HepG2 (cell line): ENCODE data around the gene FBXW8. TPM values are rescaled to one million over a fixed set of nuclear protein-coding genes. Genes with fewer than 3 reads are reported as not detected.

Experiments
- ATM ChIP-seq: fragments of 450-650 bp; IDR thresholded peaks from 2 replicates; pipeline ENCODE4 v1.7.1; 2017; ENCODE audit warnings: mild to moderate bottlenecking, borderline replicate concordance
- ELF4 ChIP-seq: sonication (generic); formaldehyde crosslinking; IDR thresholded peaks from 2 replicates; pipeline ENCODE4 v1.5.0; 2020; ENCODE audit warnings: missing genetic modification reagents, mild to moderate bottlenecking, moderate library complexity, borderline replicate concordance
- FOSL2 ChIP-seq: sonication (generic); formaldehyde crosslinking; IDR thresholded peaks from 2 replicates; pipeline ENCODE4 v1.4.0; 2020; ENCODE audit warnings: missing genetic modification reagents
- GFI1 ChIP-seq: sonication (generic); formaldehyde crosslinking; IDR thresholded peaks from 2 replicates; pipeline ENCODE4 v1.5.0; 2020; ENCODE audit warnings: missing genetic modification reagents, mild to moderate bottlenecking, borderline replicate concordance
- KLF15 ChIP-seq: sonication (generic); formaldehyde crosslinking; IDR thresholded peaks from 2 replicates; pipeline ENCODE4 v1.8.1; 2023; ENCODE audit warnings: borderline replicate concordance, mild to moderate bottlenecking, inconsistent platforms, missing genetic modification reagents, mixed read lengths
- MATR3 ChIP-seq: sonication (generic); formaldehyde crosslinking; IDR thresholded peaks from 2 replicates; pipeline ENCODE4 v1.4.0; 2020; ENCODE audit warnings: missing genetic modification reagents
- NFKBIZ ChIP-seq: IDR thresholded peaks from 2 replicates; pipeline ENCODE4 v1.6.1; 2018; ENCODE audit warnings: missing genetic modification reagents, missing compliant biosample characterization
- PAX8 ChIP-seq: sonication (generic); formaldehyde crosslinking; IDR thresholded peaks from 2 replicates; pipeline ENCODE4 v1.8.0; 2022; ENCODE audit warnings: mild to moderate bottlenecking, missing genetic modification reagents, borderline replicate concordance
- PLRG1 ChIP-seq: fragments of 450-650 bp; conservative IDR thresholded peaks from 2 replicates; pipeline ENCODE4 v1.6.1; 2016
- SAP130 ChIP-seq: IDR thresholded peaks from 2 replicates; pipeline ENCODE4 v1.6.1; 2016; ENCODE audit warnings: low read depth
- SP1 ChIP-seq, 2 experiments: fragments of 450-650 bp in 1 of 2; sonication (generic) in 1 of 2; formaldehyde crosslinking in 1 of 2; IDR thresholded peaks; 2 replicates each; pipeline versions ENCODE4 v1.4.0 to v1.6.1; 2016 to 2020; ENCODE audit warnings: missing genetic modification reagents in 1 of 2
- ZNF333 ChIP-seq: sonication (generic); formaldehyde crosslinking; IDR thresholded peaks from 2 replicates; pipeline ENCODE4 v1.4.0; 2020; ENCODE audit warnings: mild to moderate bottlenecking, missing genetic modification reagents, borderline replicate concordance
- ZNF543 ChIP-seq: sonication (generic); formaldehyde crosslinking; IDR thresholded peaks from 2 replicates; pipeline ENCODE4 v1.4.0; 2020; ENCODE audit warnings: mild to moderate bottlenecking, missing genetic modification reagents
- ZNF567 ChIP-seq: sonication (generic); formaldehyde crosslinking; IDR thresholded peaks from 2 replicates; pipeline ENCODE4 v1.8.1; 2023; ENCODE audit warnings: mild to moderate bottlenecking, missing genetic modification reagents, borderline replicate concordance
- ZNF713 ChIP-seq: sonication (generic); formaldehyde crosslinking; IDR thresholded peaks from 2 replicates; pipeline ENCODE4 v1.4.0; 2020; ENCODE audit warnings: mild to moderate bottlenecking, missing genetic modification reagents
- ZSCAN25 ChIP-seq: sonication (generic); formaldehyde crosslinking; IDR thresholded peaks from 2 replicates; pipeline ENCODE4 v1.8.0; 2022; ENCODE audit warnings: mild to moderate bottlenecking, missing genetic modification reagents
- polyA plus RNA-seq, 8 experiments: library from polyadenylated mRNA; depleted of rRNA in 3 of 8; stranded (reverse) in 7 of 8; unstranded in 1 of 8; fragments of >200 nt; fragmentation: Illumina TruSeq in 4 of 8; extraction: Trizol in 4 of 8; gene quantifications; 2 replicates each; pipeline versions ENCODE4 v1.2.1 to v1.2.3, GENCODE V29; 2011 to 2016; ENCODE audit warnings: low read depth in 4 of 8, missing spikeins in 1 of 8, mixed read lengths in 1 of 8; ENCODE audit not compliant: insufficient read depth in 1 of 8
- total RNA-seq, 5 experiments: library from RNA; depleted of rRNA; stranded (reverse); fragments of >200 nt; fragmentation: Illumina TruSeq; extraction: Trizol; gene quantifications; 2 replicates each; pipeline ENCODE4 v1.2.3, GENCODE V29; 2016; ENCODE audit warnings: low read depth in 1 of 5
- TF ChIP-seq, protein P1 (sequence below): sonication (generic); formaldehyde crosslinking; IDR thresholded peaks from 2 replicates; pipeline ENCODE4 v1.5.0; 2020; ENCODE audit warnings: mild to moderate bottlenecking, missing genetic modification reagents, borderline replicate concordance
- TF ChIP-seq, protein P2 (sequence below): sonication (generic); formaldehyde crosslinking; IDR thresholded peaks from 2 replicates; pipeline ENCODE4 v1.5.1; 2020; ENCODE audit warnings: mild to moderate bottlenecking, missing genetic modification reagents, borderline replicate concordance
- TF ChIP-seq, protein P3 (sequence below): sonication (generic); formaldehyde crosslinking; IDR thresholded peaks from 2 replicates; pipeline ENCODE4 v1.4.0; 2020; ENCODE audit warnings: mild to moderate bottlenecking, missing genetic modification reagents

The FBXW8 gene
- total and polyA plus RNA-seq, 2 of the 13 experiments (the other 11 are each of a cell fraction or from before 2014, with no cell fraction given): 5.1 to 5.9 TPM

DNA sequence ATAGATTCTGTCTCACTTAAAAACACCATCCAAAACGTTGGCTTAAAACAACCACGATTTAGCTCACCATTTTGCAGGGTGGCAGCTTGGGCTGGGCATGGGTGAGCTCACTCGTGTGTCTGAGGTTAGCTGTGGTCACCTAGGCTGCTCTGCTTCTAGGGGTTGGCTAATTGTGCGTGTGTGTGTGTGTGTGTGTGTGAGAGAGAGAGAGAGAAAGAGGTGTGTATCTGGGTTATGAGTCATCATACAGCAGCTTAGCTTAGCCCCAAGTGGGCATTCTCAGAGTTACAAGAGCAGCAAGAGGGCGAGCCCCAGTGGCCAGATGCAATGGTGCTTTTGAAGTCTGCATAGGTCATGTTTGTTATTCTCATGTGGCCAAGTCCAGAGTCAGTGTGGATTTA lies 6.0 kb downstream of the FBXW8 start (continued):
- TF ChIP-seq SAP130: peak; percentile 75
- 0 out of 2 replicates have a peak, but pooled peaks have one; percentile 52 for TF ChIP-seq ZSCAN25 (CRISPR knock-in tag)
- 0 out of 2 replicates have a peak, but pooled peaks have one; percentile 47 for TF ChIP-seq ZNF543 (CRISPR knock-in tag)
- TF ChIP-seq ZNF567 (CRISPR knock-in tag): no peak
- no peak for TF ChIP-seq ZNF333 (CRISPR knock-in tag)
- TF ChIP-seq ATM: no peak
- no peak for TF ChIP-seq NFKBIZ
- no peak for TF ChIP-seq MATR3
- no peak for TF ChIP-seq SP1 (IDR thresholded peaks at IDR 0.05)
- TF ChIP-seq SP1 (CRISPR knock-in tag; IDR thresholded peaks at IDR 0.05): no peak
- no peak for TF ChIP-seq ELF4 (CRISPR knock-in tag)
- TF ChIP-seq, protein P1, sequence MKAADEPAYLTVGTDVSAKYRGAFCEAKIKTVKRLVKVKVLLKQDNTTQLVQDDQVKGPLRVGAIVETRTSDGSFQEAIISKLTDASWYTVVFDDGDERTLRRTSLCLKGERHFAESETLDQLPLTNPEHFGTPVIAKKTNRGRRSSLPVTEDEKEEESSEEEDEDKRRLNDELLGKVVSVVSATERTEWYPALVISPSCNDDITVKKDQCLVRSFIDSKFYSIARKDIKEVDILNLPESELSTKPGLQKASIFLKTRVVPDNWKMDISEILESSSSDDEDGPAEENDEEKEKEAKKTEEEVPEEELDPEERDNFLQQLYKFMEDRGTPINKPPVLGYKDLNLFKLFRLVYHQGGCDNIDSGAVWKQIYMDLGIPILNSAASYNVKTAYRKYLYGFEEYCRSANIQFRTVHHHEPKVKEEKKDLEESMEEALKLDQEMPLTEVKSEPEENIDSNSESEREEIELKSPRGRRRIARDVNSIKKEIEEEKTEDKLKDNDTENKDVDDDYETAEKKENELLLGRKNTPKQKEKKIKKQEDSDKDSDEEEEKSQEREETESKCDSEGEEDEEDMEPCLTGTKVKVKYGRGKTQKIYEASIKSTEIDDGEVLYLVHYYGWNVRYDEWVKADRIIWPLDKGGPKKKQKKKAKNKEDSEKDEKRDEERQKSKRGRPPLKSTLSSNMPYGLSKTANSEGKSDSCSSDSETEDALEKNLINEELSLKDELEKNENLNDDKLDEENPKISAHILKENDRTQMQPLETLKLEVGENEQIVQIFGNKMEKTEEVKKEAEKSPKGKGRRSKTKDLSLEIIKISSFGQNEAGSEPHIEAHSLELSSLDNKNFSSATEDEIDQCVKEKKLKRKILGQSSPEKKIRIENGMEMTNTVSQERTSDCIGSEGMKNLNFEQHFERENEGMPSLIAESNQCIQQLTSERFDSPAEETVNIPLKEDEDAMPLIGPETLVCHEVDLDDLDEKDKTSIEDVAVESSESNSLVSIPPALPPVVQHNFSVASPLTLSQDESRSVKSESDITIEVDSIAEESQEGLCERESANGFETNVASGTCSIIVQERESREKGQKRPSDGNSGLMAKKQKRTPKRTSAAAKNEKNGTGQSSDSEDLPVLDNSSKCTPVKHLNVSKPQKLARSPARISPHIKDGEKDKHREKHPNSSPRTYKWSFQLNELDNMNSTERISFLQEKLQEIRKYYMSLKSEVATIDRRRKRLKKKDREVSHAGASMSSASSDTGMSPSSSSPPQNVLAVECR (CRISPR knock-in tag): peak; percentile 53; the same call in 1 of the 2 replicates
- no peak for TF ChIP-seq ZNF713 (CRISPR knock-in tag)
- no peak for TF ChIP-seq PAX8 (CRISPR knock-in tag)
- no peak for TF ChIP-seq KLF15 (CRISPR knock-in tag)
- TF ChIP-seq PLRG1: no peak
- TF ChIP-seq GFI1 (CRISPR knock-in tag): no peak
- TF ChIP-seq, protein P2, sequence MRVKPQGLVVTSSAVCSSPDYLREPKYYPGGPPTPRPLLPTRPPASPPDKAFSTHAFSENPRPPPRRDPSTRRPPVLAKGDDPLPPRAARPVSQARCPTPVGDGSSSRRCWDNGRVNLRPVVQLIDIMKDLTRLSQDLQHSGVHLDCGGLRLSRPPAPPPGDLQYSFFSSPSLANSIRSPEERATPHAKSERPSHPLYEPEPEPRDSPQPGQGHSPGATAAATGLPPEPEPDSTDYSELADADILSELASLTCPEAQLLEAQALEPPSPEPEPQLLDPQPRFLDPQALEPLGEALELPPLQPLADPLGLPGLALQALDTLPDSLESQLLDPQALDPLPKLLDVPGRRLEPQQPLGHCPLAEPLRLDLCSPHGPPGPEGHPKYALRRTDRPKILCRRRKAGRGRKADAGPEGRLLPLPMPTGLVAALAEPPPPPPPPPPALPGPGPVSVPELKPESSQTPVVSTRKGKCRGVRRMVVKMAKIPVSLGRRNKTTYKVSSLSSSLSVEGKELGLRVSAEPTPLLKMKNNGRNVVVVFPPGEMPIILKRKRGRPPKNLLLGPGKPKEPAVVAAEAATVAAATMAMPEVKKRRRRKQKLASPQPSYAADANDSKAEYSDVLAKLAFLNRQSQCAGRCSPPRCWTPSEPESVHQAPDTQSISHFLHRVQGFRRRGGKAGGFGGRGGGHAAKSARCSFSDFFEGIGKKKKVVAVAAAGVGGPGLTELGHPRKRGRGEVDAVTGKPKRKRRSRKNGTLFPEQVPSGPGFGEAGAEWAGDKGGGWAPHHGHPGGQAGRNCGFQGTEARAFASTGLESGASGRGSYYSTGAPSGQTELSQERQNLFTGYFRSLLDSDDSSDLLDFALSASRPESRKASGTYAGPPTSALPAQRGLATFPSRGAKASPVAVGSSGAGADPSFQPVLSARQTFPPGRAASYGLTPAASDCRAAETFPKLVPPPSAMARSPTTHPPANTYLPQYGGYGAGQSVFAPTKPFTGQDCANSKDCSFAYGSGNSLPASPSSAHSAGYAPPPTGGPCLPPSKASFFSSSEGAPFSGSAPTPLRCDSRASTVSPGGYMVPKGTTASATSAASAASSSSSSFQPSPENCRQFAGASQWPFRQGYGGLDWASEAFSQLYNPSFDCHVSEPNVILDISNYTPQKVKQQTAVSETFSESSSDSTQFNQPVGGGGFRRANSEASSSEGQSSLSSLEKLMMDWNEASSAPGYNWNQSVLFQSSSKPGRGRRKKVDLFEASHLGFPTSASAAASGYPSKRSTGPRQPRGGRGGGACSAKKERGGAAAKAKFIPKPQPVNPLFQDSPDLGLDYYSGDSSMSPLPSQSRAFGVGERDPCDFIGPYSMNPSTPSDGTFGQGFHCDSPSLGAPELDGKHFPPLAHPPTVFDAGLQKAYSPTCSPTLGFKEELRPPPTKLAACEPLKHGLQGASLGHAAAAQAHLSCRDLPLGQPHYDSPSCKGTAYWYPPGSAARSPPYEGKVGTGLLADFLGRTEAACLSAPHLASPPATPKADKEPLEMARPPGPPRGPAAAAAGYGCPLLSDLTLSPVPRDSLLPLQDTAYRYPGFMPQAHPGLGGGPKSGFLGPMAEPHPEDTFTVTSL (CRISPR knock-in tag): 0 out of 2 replicates have a peak, but pooled peaks have one; percentile 33
- TF ChIP-seq FOSL2 (CRISPR knock-in tag): peak; percentile 99
- TF ChIP-seq, protein P3, sequence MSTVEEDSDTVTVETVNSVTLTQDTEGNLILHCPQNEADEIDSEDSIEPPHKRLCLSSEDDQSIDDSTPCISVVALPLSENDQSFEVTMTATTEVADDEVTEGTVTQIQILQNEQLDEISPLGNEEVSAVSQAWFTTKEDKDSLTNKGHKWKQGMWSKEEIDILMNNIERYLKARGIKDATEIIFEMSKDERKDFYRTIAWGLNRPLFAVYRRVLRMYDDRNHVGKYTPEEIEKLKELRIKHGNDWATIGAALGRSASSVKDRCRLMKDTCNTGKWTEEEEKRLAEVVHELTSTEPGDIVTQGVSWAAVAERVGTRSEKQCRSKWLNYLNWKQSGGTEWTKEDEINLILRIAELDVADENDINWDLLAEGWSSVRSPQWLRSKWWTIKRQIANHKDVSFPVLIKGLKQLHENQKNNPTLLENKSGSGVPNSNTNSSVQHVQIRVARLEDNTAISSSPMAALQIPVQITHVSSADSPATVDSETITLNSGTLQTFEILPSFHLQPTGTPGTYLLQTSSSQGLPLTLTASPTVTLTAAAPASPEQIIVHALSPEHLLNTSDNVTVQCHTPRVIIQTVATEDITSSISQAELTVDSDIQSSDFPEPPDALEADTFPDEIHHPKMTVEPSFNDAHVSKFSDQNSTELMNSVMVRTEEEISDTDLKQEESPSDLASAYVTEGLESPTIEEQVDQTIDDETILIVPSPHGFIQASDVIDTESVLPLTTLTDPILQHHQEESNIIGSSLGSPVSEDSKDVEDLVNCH (CRISPR knock-in tag): no peak
